IPS DF 4.7 (cell line): ENCODE results near the gene SPNS1.
A peak's percentile ranks its signal among the peaks of the same experiment; 100 is the strongest.
"Not testable (repeated sequence)": the region's sequence is repeated elsewhere in the genome, so short reads cannot be mapped to it uniquely, and the experiment has no call there.

Experiments used
- DNase-seq: peaks from one replicate; pipeline ENCODE4 v3.0.0-alpha.2; 2013; ENCODE audit warnings: low spot score; ENCODE audit errors: extremely low read depth

Gene SPNS1, protein sequence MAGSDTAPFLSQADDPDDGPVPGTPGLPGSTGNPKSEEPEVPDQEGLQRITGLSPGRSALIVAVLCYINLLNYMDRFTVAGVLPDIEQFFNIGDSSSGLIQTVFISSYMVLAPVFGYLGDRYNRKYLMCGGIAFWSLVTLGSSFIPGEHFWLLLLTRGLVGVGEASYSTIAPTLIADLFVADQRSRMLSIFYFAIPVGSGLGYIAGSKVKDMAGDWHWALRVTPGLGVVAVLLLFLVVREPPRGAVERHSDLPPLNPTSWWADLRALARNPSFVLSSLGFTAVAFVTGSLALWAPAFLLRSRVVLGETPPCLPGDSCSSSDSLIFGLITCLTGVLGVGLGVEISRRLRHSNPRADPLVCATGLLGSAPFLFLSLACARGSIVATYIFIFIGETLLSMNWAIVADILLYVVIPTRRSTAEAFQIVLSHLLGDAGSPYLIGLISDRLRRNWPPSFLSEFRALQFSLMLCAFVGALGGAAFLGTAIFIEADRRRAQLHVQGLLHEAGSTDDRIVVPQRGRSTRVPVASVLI

GRCh38 chr16:28974437-28975157 lies at the start of gene SPNS1:
Gene SPNS1, plus strand, starts transcription at chr16:28974778. Its CDS starts 374 bp downstream, at chr16:28975152.
- DNase-seq = peak; percentile 80

DNA sequence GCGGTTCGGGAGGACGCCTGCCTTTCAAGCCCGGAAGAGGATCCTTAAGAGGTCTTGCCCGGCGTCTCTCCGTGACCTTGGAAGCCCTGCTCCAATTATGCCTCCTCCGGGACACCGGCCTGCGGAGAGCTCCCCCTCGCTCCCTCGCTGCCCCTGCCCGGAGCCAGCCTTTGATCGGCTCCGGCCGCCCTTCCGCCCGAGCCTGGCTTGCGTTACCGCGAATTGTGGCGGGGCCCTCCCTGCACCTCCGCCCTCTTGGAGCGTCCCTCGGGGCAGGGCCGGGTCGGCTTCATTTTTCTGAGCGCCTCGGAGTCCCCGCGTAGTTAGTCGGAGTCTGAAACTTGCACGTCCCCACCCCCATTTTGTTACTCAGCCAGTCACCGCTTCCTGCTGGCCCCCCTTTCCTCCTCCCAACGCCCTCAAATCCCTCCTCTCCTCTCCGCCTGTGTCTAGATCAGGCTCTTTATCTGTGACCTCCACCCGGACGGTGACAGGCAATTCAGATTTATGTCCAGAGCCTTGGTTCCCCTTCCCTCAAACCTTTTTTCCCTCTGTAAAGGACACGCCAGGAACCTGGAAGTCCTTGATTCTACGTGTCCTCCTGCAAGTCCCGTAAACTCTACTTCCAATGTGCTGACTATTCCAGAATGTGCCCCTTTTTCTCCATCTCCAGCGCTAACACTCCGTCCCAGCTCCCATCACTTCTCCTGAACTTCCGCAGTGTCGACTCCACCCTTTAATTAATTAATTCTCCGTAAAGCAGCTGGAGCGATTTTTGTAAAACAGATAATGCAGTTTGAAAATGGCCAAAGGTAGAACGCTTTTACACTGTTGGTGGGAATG lies 49.0 kb upstream of the SPNS1 start:
- no peak for DNase-seq

- not testable (repeated sequence) for DNase-seq
Measured at GRCh38 chr16:28926284-28926683, 48.3 kb upstream of the SPNS1 start.

- DNase-seq = no peak
Measured at GRCh38 chr16:28927815-28928214, 46.8 kb upstream of the SPNS1 start.

DNA sequence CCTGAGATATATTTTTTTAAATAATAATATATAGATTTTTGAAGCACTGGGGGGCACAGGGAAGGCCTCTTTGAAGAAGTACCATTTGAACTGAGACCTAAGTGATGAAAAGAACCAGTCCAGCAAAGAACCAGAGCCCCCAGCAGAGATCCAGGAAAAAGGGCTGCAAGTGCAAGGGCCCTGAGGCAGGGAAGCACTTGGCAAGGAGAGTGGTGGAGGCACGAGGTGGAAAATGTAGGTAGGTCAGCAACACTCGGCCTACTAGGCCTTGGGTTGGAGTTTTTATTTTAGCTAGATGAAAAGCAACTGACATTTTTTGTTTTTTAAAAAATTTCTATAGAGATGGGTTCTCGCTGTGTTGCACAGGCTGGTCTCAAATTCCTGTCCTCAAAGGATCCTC lies 44.4 kb upstream of the SPNS1 start:
- no peak for DNase-seq

DNA sequence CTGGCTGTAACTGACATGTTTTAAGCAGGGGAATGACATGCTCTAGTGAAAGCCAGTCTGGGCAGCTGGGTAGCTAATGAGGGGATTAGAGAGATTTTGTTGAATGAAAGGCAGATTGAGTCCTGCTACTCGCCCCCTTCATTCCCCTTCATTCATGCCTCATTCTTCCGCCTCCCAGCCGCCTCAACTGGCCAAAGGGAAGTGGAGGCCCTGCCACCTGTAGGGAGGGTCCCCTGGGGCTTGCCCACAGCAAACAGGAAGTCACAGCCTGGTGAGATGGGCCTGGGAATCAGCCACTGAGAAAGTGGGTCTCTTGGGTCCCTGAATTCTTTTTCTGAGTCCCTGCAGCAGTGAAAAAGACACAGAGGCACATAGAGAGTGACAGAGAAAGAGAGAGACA lies 43.9 kb upstream of the SPNS1 start:
- no peak for DNase-seq

- no peak for DNase-seq
Measured at GRCh38 chr16:28931801-28932225, 42.8 kb upstream of the SPNS1 start, which contains the start of gene CD19. Gene CD19, plus strand, starts transcription at chr16:28931971. Its CDS starts 30 bp downstream, at chr16:28932001.

GRCh38 chr16:28932339-28933141 lies 42.0 kb upstream of the SPNS1 start:
- no peak for DNase-seq

- DNase-seq = no peak
Measured at GRCh38 chr16:28933171-28933570, 41.4 kb upstream of the SPNS1 start.

- DNase-seq = no peak
Measured at GRCh38 chr16:28935346-28935745, 39.2 kb upstream of the SPNS1 start.

- DNase-seq = no peak
Measured at GRCh38 chr16:28935924-28936783, 38.4 kb upstream of the SPNS1 start.

DNA sequence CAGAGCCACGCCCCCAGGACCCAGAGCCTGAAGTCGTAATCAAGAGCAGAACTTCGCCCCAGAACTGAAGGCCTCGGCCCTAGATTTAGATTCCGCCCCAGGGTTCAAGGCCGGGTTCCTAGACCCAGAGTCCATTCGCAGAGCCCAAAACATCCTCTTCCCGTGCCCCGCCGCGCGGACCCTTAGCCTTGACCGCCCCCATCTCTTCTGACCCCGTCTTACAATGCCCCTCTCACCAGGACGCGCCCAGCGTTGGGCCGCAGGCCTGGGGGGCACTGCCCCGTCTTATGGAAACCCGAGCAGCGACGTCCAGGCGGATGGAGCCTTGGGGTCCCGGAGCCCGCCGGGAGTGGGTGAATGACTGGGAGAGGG lies 37.8 kb upstream of the SPNS1 start:
- DNase-seq = no peak

GRCh38 chr16:28937222-28937876 lies 37.2 kb upstream of the SPNS1 start:
- DNase-seq = no peak

DNA sequence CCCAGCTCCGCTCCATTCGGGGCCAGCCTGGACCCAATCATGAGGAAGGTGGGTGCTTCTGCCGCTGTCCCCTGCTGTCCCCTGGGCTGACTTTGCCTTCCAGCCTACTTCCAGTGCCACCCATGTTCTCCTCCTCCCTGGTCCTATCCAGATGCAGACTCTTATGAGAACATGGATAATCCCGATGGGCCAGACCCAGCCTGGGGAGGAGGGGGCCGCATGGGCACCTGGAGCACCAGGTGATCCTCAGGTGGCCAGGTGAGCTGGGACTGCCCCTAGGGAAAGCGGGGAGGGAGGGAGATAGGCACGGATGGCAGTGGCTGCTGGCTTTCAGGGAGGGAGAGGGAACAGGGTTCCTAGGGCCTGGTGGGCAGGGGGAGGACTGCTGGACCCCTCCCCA lies 35.9 kb upstream of the SPNS1 start:
- no peak for DNase-seq

GRCh38 chr16:28939825-28940224 lies 34.8 kb upstream of the SPNS1 start:
- DNase-seq = not testable (repeated sequence)

- DNase-seq = no peak
Measured at GRCh38 chr16:28943281-28943680, 31.3 kb upstream of the SPNS1 start.

DNA sequence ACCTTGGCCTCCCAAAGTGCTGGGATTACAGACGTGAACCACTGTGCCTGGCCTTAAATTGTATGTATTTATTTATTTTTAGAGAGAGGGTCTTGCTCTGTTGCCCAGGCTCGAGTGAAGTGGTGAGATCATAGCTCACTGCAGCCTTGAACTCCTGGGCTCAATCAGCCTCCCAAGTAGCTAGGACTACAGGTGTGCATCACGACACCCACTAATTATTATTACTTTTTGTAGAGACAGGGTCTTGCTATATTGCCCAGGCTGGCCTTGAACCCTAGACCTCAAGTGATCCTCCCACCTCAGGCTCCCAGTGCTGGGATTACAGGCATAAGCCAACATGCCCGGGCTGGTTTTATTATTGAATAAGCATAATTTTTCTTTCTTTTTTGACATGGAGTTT lies 27.9 kb upstream of the SPNS1 start:
- no peak for DNase-seq

DNA sequence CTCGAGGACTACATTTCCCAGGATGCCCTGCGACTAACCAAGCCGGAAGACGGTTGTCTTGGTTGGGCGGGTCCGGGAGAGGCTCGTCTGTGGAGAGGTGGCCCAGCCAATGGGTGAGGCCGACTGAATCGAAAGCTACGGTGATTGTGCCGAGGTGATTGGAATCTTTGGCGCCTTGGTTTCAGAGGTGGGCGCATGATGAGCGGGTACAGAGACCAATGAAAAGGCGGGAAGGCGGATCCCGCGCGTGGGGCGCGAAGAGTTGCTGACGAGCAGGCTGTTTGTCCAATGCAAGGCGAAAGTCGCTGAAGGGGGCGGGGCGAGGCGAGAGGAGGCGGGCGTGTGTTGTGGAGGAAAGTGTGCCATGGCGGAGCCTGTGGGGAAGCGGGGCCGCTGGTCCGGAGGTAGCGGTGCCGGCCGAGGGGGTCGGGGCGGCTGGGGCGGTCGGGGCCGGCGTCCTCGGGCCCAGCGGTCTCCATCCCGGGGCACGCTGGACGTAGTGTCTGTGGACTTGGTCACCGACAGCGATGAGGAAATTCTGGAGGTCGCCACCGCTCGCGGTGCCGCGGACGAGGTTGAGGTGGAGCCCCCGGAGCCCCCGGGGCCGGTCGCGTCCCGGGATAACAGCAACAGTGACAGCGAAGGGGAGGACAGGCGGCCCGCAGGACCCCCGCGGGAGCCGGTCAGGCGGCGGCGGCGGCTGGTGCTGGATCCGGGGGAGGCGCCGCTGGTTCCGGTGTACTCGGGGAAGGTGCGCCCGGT lies 23.7 kb upstream of the SPNS1 start, which contains the start of gene NFATC2IP:
NFATC2IP (plus strand) TSS at position 290 of the 762 bp plus-strand sequence; CDS start at position 365, 75 bp downstream.
- peak; percentile 98 for DNase-seq
